Right hindlimb (tissue), 1 donor: Measurements from ENCODE around the gene ARHGEF11.

ENCODE experiments used
- DNase-seq: peaks from one replicate; pipeline ENCODE4 v3.0.0-alpha.2; 2018

ARHGEF11 gene

DNA sequence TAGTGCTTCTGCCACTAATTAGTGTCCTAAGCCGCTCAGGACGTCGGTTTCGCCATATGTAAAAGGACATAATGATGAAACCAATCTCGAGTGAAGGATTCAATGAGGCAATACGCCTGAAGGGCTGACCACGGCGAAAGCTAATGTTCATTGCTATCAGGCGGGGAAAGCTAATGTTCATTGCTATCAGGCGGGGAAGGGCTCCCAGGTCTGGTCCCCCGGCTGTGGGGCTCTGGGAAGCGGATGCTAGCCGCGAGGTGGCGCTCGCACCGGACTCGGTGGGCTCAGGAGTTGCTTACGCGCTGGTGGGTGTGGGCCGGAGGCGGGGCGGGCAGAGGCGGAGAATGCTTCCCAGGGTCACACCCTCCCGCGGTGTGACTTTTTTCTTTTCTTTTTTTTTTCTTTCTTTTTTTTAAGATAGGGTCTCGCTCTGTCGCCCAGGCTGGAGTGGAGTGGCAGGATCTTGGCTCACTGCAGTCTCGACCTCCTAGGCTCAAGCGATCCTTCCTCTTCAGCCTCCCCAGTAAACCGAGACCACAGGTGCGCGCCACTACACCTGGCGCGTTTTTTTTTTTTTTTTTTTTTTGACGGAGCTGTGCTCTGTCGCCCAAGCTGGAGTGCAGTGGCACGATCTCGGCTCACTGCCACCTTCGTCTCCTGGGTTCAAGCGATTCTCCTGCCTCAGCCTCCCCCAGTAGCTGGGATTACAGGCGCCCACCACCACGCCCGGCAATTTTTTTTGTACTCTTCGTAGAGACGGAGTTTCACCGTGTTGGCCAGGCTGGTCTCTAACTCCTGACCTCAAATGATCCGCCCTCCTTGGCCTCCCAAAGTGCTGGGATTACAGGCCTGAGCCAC, 153.1 kb downstream of the ARHGEF11 start:
- DNase-seq, result peak; percentile 95

DNA sequence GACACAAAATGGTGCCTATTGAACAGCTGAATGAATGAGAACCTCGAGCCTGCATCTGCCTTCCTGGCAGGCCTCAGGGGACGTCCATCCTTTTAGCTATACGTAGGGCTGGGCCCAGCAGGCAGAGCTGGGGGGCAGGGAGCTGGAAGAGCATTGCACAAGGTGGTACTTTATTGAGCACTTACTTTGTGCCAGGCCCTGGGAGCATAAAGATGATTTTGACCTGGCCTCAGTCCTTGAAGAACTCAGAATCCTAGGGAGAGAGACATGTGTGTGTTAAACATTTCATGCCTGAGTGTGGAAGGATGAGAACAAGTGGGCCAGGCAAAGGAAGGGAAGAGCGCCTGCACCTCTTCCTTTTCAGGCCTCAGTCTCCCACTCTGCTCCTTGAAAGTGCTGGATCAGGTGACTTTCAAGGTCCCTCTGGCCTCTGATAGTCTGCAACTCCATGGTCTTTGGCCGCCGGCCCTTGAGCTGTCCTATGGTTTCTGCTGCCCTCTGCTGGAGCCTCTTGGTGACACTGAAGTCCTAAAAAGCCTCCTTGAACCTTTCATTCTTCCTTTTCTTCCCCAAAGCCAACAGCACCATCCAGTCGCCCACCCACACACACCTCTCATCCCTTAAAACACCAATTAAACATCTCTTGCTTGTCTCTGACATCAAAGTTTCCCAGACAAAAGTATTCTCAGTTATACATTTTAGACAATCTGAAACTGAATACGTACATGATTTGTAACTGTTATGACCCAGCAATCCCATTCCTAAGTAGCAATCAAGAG, 155.6 kb downstream of the ARHGEF11 start:
- DNase-seq, result peak; percentile 85

DNA sequence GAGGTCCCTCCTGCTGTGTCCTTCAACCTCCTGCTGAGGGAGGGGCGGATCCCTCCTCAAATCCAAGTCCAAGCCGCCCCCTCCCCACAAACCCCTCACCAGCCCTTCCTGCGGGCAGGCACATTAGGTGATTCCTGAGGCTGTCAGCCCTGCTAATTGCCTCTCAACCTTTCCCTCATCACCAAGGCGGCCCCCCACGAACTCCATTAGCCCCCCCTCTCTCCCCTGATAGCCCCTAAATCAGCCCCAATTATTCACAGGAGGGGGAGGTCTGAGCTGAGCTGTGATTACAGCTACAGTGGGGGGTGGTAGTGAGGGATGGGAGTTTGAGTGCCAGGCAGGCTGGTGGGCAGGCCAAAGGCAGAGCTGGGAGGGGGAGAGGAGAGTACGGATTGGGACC, 157.8 kb downstream of the ARHGEF11 start:
- DNase-seq, result no peak

DNA sequence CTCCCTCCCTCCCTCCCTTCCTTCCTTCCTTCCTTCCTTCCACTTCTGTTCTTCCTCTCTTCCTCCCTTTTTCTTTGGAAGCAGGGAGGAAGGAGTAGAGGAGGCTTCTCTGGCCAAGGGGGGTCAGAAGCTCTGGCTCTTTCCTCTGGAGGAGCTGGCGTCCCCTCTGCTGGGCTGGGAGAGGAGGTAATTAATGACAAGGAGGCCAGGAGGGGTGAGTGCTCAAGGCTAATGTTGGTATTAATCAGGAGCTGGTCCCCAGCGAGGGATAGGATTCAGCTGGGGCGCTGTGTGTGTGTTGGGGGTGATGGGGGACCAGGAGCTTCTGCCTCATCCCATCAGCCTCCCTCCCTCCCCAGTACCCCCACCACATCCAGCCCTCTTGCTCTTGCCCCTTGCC, 158.2 kb downstream of the ARHGEF11 start:
- no peak for DNase-seq

DNA sequence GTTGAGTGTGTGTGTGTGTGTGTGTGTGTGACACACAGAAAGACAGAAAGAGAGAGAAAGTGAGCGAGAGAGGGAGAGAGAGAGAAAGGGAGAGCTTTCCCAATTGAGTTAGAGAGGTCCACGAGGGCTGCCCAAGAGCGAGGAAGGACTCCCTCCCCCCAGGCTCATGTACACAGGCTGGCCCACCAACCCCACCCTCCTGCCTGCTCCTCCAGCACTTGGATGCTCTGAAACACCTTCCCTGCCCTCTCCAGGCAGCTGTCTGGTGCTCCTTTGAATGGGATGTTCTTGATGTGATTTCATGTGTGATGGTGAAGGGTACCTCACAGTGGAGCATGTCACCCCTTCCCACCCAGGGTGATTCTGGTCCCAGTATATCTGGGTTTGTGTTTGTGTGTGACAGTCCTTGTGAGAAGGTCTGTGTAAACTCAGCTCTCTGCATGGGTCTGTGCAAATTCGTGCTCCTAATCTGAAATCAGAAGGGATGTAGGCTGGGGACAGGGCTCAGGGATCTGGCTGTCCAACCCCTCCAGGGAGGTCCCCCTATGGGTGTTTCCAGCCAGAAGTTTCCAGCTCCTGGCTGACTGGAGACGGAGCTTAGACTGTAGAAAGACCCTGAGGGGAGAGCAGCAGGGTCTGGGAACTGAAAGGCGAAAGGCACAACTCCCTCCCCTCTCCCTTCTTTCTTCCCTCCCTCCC, 158.8 kb downstream of the ARHGEF11 start:
- DNase-seq, result no peak

DNA sequence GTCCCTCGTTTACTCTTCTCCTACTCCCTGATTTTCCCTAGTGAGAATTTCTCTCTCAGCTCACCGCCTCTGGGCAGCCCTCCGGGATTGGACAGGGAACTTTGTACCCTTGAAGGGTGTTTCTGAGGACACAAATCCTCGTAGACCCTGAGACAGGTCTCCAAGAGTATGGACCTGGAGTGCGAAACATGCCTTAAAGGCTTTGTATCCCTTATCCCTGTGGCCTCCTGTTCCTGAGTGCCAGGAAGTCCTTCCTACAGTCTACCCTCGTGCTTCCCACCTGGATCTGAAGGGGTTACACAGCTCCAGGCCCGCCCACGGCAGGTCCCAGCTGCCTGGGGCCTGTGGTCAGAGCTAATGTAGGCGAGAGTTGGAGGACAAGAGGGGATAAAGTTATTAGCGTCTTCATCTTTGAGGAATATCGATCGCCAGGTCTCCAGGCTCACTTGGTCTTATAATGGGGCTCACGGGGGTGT, 159.6 kb downstream of the ARHGEF11 start:
- DNase-seq, result no peak

DNA sequence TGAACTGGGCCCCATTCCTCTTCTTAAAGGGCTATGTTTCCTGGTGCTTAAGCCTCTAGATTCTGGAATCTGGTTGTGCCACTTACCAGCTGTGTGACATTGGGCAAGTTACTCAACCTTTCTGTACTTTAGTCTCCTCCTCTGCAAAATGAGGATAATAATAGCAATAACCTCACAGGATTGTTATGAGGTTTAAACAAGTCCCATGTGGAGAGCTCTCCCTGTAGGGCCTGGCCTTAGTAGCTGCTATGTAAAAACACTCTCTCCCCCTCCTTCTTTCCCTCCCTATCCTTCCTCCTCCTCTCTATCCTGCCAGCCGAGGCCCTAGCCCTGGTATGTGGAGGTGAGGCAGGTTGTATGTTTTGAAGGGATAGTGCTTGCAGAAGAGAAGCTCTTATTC, 160.2 kb downstream of the ARHGEF11 start:
- no peak for DNase-seq
